NCI-H1092 (cell line): Measurements from ENCODE around the gene KLHL22.
"Not testable (repeated sequence)": the region's sequence is repeated elsewhere in the genome, so short reads cannot be mapped to it uniquely, and the experiment has no call there.

Experiments
- DNase-seq: peaks from one replicate; lab custom pipeline; 2025; lab: John Stamatoyannopoulos, UW

The KLHL22 gene

GRCh38 chr22:20494978-20495860, at the start of gene KLHL22:
Gene KLHL22 (minus strand): TSS chr22:20495795. CDS start chr22:20489211, 6,584 bp downstream.
- peak; percentile 65 for DNase-seq

- not testable (repeated sequence) for DNase-seq
Measured at GRCh38 chr22:20545318-20545634, 49.7 kb upstream of the KLHL22 start.

GRCh38 chr22:20542736-20543135, 47.1 kb upstream of the KLHL22 start:
- DNase-seq: no peak

- no peak for DNase-seq
Measured at GRCh38 chr22:20542055-20542454, 46.5 kb upstream of the KLHL22 start.

GRCh38 chr22:20538875-20539274, 43.3 kb upstream of the KLHL22 start:
- not testable (repeated sequence) for DNase-seq

- no peak for DNase-seq
Measured at GRCh38 chr22:20537983-20538382, 42.4 kb upstream of the KLHL22 start.

GRCh38 chr22:20537325-20537756, 41.7 kb upstream of the KLHL22 start:
- no peak for DNase-seq

- DNase-seq: peak; percentile 69
Measured at GRCh38 chr22:20536590-20537324, 41.2 kb upstream of the KLHL22 start.

- DNase-seq: no peak
Measured at GRCh38 chr22:20533879-20534265, 38.3 kb upstream of the KLHL22 start.

GRCh38 chr22:20533095-20533878, 37.7 kb upstream of the KLHL22 start:
- no peak for DNase-seq

- DNase-seq: peak; percentile 14
Measured at GRCh38 chr22:20532256-20532993, 36.8 kb upstream of the KLHL22 start.

- peak; percentile 6 for DNase-seq
Measured at GRCh38 chr22:20531404-20532201, 36.0 kb upstream of the KLHL22 start.

- no peak for DNase-seq
Measured at GRCh38 chr22:20531154-20531403, 35.5 kb upstream of the KLHL22 start.

- no peak for DNase-seq
Measured at GRCh38 chr22:20530368-20531153, 35.0 kb upstream of the KLHL22 start.

GRCh38 chr22:20528405-20528978, 32.9 kb upstream of the KLHL22 start:
- DNase-seq: no peak

GRCh38 chr22:20526628-20527355, 31.2 kb upstream of the KLHL22 start:
- DNase-seq: no peak

- DNase-seq: no peak
Measured at GRCh38 chr22:20526305-20526627, 30.7 kb upstream of the KLHL22 start.

- DNase-seq: no peak
Measured at GRCh38 chr22:20525048-20525447, 29.5 kb upstream of the KLHL22 start.

- peak; percentile 45 for DNase-seq
Measured at GRCh38 chr22:20524004-20524481, 28.4 kb upstream of the KLHL22 start.
